ENCODE results near the gene LYZL2. TPM values are rescaled to one million over a fixed set of nuclear protein-coding genes. Genes with fewer than 3 reads are reported as not detected.
"Not testable (repeated sequence)": the region's sequence is repeated elsewhere in the genome, so short reads cannot be mapped to it uniquely, and the experiment has no call there.

Gene LYZL2
- total RNA-seq, 4 donors from 2014 or later: not detected

DNA sequence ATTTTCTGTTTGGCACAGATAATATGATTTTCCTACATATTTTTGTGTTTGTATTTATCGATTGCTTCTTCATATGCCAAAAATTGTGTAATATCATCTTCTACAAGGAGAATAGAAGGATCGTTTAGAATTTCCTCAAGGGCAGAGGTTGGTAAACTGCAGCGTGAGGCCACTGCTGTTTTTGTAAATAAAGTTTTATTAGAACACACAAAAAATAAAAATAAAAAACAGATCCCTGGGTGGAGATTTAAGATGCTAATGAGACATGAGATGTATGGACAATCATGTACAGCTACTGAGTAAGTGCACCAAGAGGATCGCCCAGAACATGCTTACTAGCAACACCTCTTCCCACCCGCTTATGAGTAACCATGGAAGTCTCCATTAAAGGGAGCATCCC lies 9.6 kb downstream of the LYZL2 start:
- DNase-seq (ENCODE audit: low spot score in 2 of 2): no peak
- WGBS, 2 donors: 83 to 87% methylated on average over 5 of the region's 5 CpGs
- H3K4me1 ChIP-seq: no peaks in the 10 kb centered on the region

DNA sequence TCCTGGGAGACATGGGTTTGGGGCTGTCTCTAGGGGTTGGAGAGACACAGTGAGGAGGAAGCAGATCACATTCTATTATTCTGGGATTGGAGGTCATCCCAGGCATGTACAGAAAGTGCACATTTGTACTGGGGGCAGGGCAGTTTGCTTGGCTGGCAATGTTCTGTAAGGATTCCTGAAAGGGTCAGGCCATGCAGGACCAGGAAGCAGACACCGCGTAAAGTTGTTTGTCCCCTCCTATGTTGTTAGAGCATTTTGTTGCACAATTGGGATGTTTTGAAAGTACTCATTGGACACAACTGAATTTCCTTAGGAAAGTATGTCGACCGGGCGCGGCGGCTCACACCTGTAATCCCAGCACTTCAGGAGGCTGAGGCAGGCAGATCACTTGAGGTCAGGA lies 12.5 kb downstream of the LYZL2 start:
- TF ChIP-seq POLR2A (IDR thresholded peaks at IDR 0.05): no peak
- TF ChIP-seq, protein P1, sequence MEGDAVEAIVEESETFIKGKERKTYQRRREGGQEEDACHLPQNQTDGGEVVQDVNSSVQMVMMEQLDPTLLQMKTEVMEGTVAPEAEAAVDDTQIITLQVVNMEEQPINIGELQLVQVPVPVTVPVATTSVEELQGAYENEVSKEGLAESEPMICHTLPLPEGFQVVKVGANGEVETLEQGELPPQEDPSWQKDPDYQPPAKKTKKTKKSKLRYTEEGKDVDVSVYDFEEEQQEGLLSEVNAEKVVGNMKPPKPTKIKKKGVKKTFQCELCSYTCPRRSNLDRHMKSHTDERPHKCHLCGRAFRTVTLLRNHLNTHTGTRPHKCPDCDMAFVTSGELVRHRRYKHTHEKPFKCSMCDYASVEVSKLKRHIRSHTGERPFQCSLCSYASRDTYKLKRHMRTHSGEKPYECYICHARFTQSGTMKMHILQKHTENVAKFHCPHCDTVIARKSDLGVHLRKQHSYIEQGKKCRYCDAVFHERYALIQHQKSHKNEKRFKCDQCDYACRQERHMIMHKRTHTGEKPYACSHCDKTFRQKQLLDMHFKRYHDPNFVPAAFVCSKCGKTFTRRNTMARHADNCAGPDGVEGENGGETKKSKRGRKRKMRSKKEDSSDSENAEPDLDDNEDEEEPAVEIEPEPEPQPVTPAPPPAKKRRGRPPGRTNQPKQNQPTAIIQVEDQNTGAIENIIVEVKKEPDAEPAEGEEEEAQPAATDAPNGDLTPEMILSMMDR (IDR thresholded peaks at IDR 0.05): no peak
- TF ChIP-seq EP300 (IDR thresholded peaks at IDR 0.05): no peak
- Histone ChIP-seq H3K27ac (no peak overlapping the region), H3K27me3 (no peaks in the 10 kb centered on the region), H3K9me3 (no peaks in the 10 kb centered on the region), H3K4me3 (no peak overlapping the region), H3K36me3 (no peaks in the 10 kb centered on the region), H3K4me1 (no peaks in the 10 kb centered on the region)
- 91 to 93% methylated on average over 7 of the region's 7 CpGs for WGBS, 2 donors
- no peak for DNase-seq (ENCODE audit: low spot score in 2 of 2)

More for the DNA sequence above, 9.6 kb downstream of the LYZL2 start:
- no peak overlapping the region for H3K4me3 ChIP-seq
- no peaks in the 10 kb centered on the region for H3K27me3 ChIP-seq
- no peak overlapping the region for H3K27ac ChIP-seq
- no peak for TF ChIP-seq POLR2A (IDR thresholded peaks at IDR 0.05)
- TF ChIP-seq, protein P1 (IDR thresholded peaks at IDR 0.05): no peak
- no peak for TF ChIP-seq EP300 (IDR thresholded peaks at IDR 0.05)
- H3K9me3 ChIP-seq: no peaks in the 10 kb centered on the region
- H3K36me3 ChIP-seq: no peaks in the 10 kb centered on the region

DNA sequence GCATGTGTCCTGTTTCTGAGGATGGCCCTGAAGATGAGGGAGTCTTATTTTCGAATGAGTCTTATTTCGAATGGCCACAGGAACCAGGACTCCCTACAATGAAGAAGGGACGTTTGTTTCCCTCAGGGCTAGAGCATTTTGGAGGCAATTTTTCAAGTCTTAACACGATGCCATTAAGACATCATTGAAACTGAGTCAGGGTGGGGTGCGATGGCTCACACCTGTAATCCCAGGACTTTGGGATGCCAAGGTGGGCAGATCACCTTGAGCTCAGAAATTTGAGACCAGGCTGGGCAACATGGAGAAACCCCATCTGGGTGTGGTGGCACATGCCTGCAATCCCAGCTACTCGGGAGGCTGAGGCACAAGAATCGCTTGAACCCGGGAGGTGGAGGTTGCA lies 18.5 kb downstream of the LYZL2 start:
- WGBS, 2 donors: 81 to 84% methylated on average over 7 to 8 of the region's 8 CpGs
- not testable (repeated sequence) for H3K36me3 ChIP-seq; H3K27me3 ChIP-seq; H3K4me1 ChIP-seq; H3K9me3 ChIP-seq; H3K4me3 ChIP-seq; DNase-seq (ENCODE audit: low spot score in 2 of 2); H3K27ac ChIP-seq

DNA sequence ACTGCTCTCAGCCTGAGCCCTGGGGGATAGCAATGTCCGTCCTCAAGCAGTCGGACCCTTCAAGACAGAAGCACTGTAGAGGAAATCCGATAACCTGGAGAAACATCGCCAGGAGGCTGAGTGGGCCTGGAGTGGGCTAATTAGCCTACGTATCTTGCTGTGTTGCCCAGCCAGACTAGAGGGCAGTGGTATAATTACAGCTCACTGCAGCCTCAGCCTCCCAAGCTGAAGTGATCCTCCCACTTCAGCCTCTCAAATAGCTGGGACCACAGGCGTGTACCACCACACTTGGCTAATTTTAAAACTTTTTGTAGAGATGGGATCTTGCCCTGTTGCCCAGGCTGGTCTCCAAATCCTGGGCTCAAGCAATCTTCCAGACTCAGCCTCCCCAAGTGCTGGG lies 21.7 kb downstream of the LYZL2 start:
- Histone ChIP-seq H3K9me3 (no peaks in the 10 kb centered on the region), H3K27ac (no peak overlapping the region), H3K36me3 (no peaks in the 10 kb centered on the region), H3K4me3 (no peak overlapping the region), H3K4me1 (no peaks in the 10 kb centered on the region), H3K27me3 (no peaks in the 10 kb centered on the region)
- 77 to 89% methylated on average over 6 of the region's 6 CpGs for WGBS, 2 donors
- no peak for DNase-seq (ENCODE audit: low spot score in 2 of 2)
- TF ChIP-seq EP300 (IDR thresholded peaks at IDR 0.05) (no peak), POLR2A (IDR thresholded peaks at IDR 0.05) (no peak)
- TF ChIP-seq, protein P1 (IDR thresholded peaks at IDR 0.05): no peak

DNA sequence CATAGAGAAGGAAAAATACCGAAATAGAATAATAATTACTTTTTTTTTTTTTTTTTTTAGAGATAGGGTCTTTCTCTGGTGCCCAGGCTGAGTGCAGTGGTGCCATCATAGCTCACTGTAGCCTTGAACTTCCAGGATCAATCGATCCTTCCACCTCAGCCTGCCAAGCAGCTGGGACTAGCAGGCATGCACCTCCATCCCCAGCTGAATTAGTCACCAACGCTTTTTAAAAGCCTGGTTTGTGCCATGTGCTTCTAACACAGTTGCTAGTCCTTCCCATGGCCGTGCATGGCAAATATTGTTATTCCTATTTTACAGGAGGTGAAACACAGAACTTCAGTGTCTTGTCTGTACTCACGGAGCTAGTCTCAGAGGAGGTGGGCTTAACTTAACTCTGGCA lies 23.2 kb downstream of the LYZL2 start:
- H3K36me3 ChIP-seq: no peaks in the 10 kb centered on the region
- no peak overlapping the region for H3K4me3 ChIP-seq
- no peak for DNase-seq (ENCODE audit: low spot score in 2 of 2)
- no peak overlapping the region for H3K27ac ChIP-seq
- TF ChIP-seq POLR2A (IDR thresholded peaks at IDR 0.05) (no peak), EP300 (IDR thresholded peaks at IDR 0.05) (no peak)
- TF ChIP-seq, protein P1 (IDR thresholded peaks at IDR 0.05): no peak
- 69 to 79% methylated on average over 5 of the region's 5 CpGs for WGBS, 2 donors
- H3K4me1 ChIP-seq: no peaks in the 10 kb centered on the region
- H3K27me3 ChIP-seq: no peaks in the 10 kb centered on the region
- no peaks in the 10 kb centered on the region for H3K9me3 ChIP-seq

DNA sequence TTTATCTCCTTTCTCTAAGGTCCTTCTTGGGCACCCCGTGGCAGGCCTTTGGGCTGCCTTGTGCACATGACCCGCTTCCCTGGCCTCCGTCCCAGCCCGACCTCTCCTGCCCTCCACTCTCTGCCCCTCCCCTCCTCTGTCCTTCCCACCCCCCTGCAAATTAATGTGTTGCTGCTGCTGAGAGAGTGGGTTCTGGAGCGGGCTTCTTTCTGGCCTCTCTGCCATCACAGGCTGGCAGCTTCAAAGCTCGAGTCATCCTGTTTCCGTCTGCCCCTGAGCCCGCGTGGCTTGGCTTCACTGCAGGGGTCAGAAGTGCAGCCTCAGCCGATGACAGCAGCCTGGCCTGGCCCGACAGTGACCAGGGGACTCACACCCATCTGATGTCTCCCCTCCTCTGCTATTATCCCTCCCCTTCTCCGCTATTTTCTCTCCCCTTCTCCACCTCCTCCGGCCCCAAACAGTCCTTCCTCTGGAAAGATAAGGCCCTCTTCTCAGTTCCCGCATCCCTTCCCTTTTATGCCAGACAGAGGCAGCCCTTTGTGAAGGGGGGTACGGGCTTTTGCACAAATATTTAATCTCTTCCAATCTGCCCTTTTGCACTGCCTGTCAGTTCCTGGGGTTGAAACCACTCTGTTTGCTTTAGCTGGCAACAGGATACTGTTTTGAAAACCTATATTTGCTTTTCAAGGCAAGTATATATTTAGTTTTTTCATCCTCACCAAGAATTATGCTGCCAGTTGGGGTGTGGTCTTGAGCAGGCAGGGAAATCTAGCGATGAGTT lies 24.0 kb downstream of the LYZL2 start:
- not testable (repeated sequence) for H3K36me3 ChIP-seq; H3K4me3 ChIP-seq; H3K9me3 ChIP-seq; DNase-seq (ENCODE audit: low spot score in 2 of 2); H3K27me3 ChIP-seq; H3K4me1 ChIP-seq; H3K27ac ChIP-seq
- WGBS, 2 donors: 21 to 23% methylated on average over 16 of the region's 16 CpGs

Data from tibial nerve (tissue), 4 donors.